ENCODE results near the gene NTSR2. TPM values are rescaled to one million over a fixed set of nuclear protein-coding genes. Genes with fewer than 3 reads are reported as not detected.

The NTSR2 gene
- total and polyA plus RNA-seq, 10 of the 15 experiments (the other 5 are each of a cell fraction or from before 2014, with no cell fraction given): not detected

- in situ Hi-C loops (cut with MboI): no loop called here
- no TSS peak for BruUV-seq (replicated peaks)
- intact Hi-C loops (cut with micrococcal nuclease; ENCODE audit: unreplicated experiment): no loop called here
- ChIA-PET RAD21 (ENCODE audit: unreplicated experiment) (no interaction called here), POLR2A (interaction anchor here (0.7 kb wide), 1 partner anchor 41 kb away, joined by 3 read pairs; no protein-coding TSS in a partner anchor), CTCF (interaction anchor here (0.7 to 2.2 kb wide), 5 partner anchors 21 to 686 kb away, joined by 3 to 10 read pairs (median 3); no protein-coding TSS in a partner anchor), SMC1A (ENCODE audit: uncharacterized antibody, unreplicated experiment) (interaction anchor here (1.0 to 1.6 kb wide), 4 partner anchors 15 to 65 kb away, joined by 3 read pairs; no protein-coding TSS in a partner anchor)
- H3K27me3 ChIP-seq (replicated peaks in 1 of 2; ENCODE audit: control insufficient read depth in 2 of 2, insufficient read depth in 2 of 2, low read length in 1 of 2): peaks cover 2 to 5% of the 10 kb centered on the region in 2 experiments; a peak in 2 of 4 replicates
- no peak overlapping the region for H3K9ac ChIP-seq (ENCODE audit: control insufficient read depth, insufficient read depth, low read length)
- H3K4me2 ChIP-seq (ENCODE audit: control insufficient read depth, insufficient read depth): no peak overlapping the region
- TF ChIP-seq ZNF207 (IDR thresholded peaks at IDR 0.05; ENCODE audit: borderline replicate concordance) (no peak), SUPT20H (IDR thresholded peaks at IDR 0.05; ENCODE audit: borderline replicate concordance, control insufficient read depth, low read depth, low read length) (no peak), USF2 (IDR thresholded peaks at IDR 0.05; ENCODE audit: borderline replicate concordance, low read depth, low read length) (no peak), ZNF622 (IDR thresholded peaks at IDR 0.05) (no peak), EP300 (IDR thresholded peaks at IDR 0.05; ENCODE audit: borderline replicate concordance in 1 of 2, control insufficient read depth in 1 of 2, low read depth in 2 of 2, low read length in 2 of 2) (no peak), MXI1 (IDR thresholded peaks at IDR 0.05; ENCODE audit: low read depth, low read length) (no peak), ZBTB4 (CRISPR knock-in tag; IDR thresholded peaks at IDR 0.05) (no peak), TARDBP (IDR thresholded peaks at IDR 0.05; ENCODE audit: borderline replicate concordance) (no peak), BACH1 (IDR thresholded peaks at IDR 0.05; ENCODE audit: borderline replicate concordance) (no peak), BCL3 (IDR thresholded peaks at IDR 0.05; ENCODE audit: borderline replicate concordance, insufficient read depth, low read depth, low read length, poor library complexity, severe bottlenecking) (no peak)
- no peaks in the 10 kb centered on the region for H3K4me1 ChIP-seq (ENCODE audit: control insufficient read depth, insufficient read depth, low read length)
- no peak overlapping the region for H3K4me3 ChIP-seq
- ATAC-seq (no peak), DNase-seq (ENCODE audit: low read depth, low spot score) (no peak), FAIRE-seq (no peak)
- H3K79me2 ChIP-seq (ENCODE audit: control insufficient read depth, insufficient read depth, low read length): no peaks in the 10 kb centered on the region
- H3K36me3 ChIP-seq (ENCODE audit: control insufficient read depth in 2 of 2, insufficient read depth in 2 of 2, low read length in 1 of 2): no peaks in the 10 kb centered on the region
- H2AFZ ChIP-seq (ENCODE audit: control insufficient read depth, low read depth, low read length): no peak overlapping the region
- no peaks in the 10 kb centered on the region for H4K20me1 ChIP-seq (ENCODE audit: control insufficient read depth, insufficient read depth)
- H3K9me3 ChIP-seq (replicated peaks; ENCODE audit: control insufficient read depth, insufficient read depth, low read length): no peaks in the 10 kb centered on the region
- WGBS (ENCODE audit: insufficient coverage, insufficient replicate concordance, low lambda C conversion rate, missing lambda C conversion rate): 5% methylated on average over 1 of the region's 1 CpG
- no peak overlapping the region for H3K27ac ChIP-seq (ENCODE audit: control insufficient read depth, insufficient read depth)
These were observed 47.6 kb upstream of the NTSR2 start for GRCh38 chr2:11717623-11718022.
